ENCODE results near the gene C15orf39.

C15orf39 gene

GRCh38 chr15:75200391-75200764, 1.3 kb upstream of the C15orf39 start:
- no peak overlapping the region for H3K27ac Mint-ChIP-seq
- peak overlapping the region; percentile 87 for H3K4me3 Mint-ChIP-seq
- H3K27me3 Mint-ChIP-seq = no peaks in the 10 kb centered on the region
- peaks cover 6% of the 10 kb centered on the region for H3K36me3 Mint-ChIP-seq (ENCODE audit: low read depth)
- H3K9me3 Mint-ChIP-seq = no peaks in the 10 kb centered on the region
- H3K4me1 Mint-ChIP-seq (ENCODE audit: low read depth) = peaks cover 52% of the 10 kb centered on the region

- peak overlapping the region; percentile 87 for H3K4me3 Mint-ChIP-seq
- H3K4me1 Mint-ChIP-seq (ENCODE audit: low read depth) = peaks cover 53% of the 10 kb centered on the region
- H3K9me3 Mint-ChIP-seq = no peaks in the 10 kb centered on the region
- peak overlapping the region; percentile 82 for H3K27ac Mint-ChIP-seq
- peaks cover 6% of the 10 kb centered on the region for H3K36me3 Mint-ChIP-seq (ENCODE audit: low read depth)
- no peaks in the 10 kb centered on the region for H3K27me3 Mint-ChIP-seq
Observed at GRCh38 chr15:75200765-75201615, 692 bp upstream of the C15orf39 start.

- Mint-ChIP-seq H3K4me3 (peak overlapping the region; percentile 92), H3K27me3 (no peaks in the 10 kb centered on the region), H3K36me3 (ENCODE audit: low read depth) (peaks cover 11% of the 10 kb centered on the region), H3K4me1 (ENCODE audit: low read depth) (peaks cover 53% of the 10 kb centered on the region), H3K9me3 (no peaks in the 10 kb centered on the region), H3K27ac (peak overlapping the region; percentile 94)
Observed at GRCh38 chr15:75202251-75203016, 752 bp downstream of the C15orf39 start.

GRCh38 chr15:75203017-75203907, 1.6 kb downstream of the C15orf39 start:
- Mint-ChIP-seq H3K4me3 (peak overlapping the region; percentile 92), H3K4me1 (ENCODE audit: low read depth) (peaks cover 52% of the 10 kb centered on the region), H3K27ac (peak overlapping the region; percentile 94), H3K9me3 (no peaks in the 10 kb centered on the region), H3K27me3 (no peaks in the 10 kb centered on the region), H3K36me3 (ENCODE audit: low read depth) (peaks cover 13% of the 10 kb centered on the region)

- peak overlapping the region; percentile 94 for H3K27ac Mint-ChIP-seq
- no peaks in the 10 kb centered on the region for H3K27me3 Mint-ChIP-seq
Observed at GRCh38 chr15:75203908-75204263, 2.2 kb downstream of the C15orf39 start.

GRCh38 chr15:75204340-75205063, 2.8 kb downstream of the C15orf39 start:
- Mint-ChIP-seq H3K27me3 (no peaks in the 10 kb centered on the region), H3K4me1 (ENCODE audit: low read depth) (peaks cover 47% of the 10 kb centered on the region), H3K9me3 (no peaks in the 10 kb centered on the region), H3K27ac (peak overlapping the region; percentile 94), H3K4me3 (peak overlapping the region; percentile 92), H3K36me3 (ENCODE audit: low read depth) (peaks cover 21% of the 10 kb centered on the region)

More at GRCh38 chr15:75203908-75204263, 2.2 kb downstream of the C15orf39 start:
- Mint-ChIP-seq H3K4me3 (peak overlapping the region; percentile 92), H3K9me3 (no peaks in the 10 kb centered on the region), H3K36me3 (ENCODE audit: low read depth) (peaks cover 15% of the 10 kb centered on the region), H3K4me1 (ENCODE audit: low read depth) (peaks cover 47% of the 10 kb centered on the region)

- peaks cover 47% of the 10 kb centered on the region for H3K4me1 Mint-ChIP-seq (ENCODE audit: low read depth)
Observed at GRCh38 chr15:75205064-75205395, 3.3 kb downstream of the C15orf39 start.

GRCh38 chr15:75206006-75206405, 4.3 kb downstream of the C15orf39 start:
- H3K36me3 Mint-ChIP-seq (ENCODE audit: low read depth) = peaks cover 24% of the 10 kb centered on the region
- no peaks in the 10 kb centered on the region for H3K9me3 Mint-ChIP-seq
- H3K4me3 Mint-ChIP-seq = no peak overlapping the region
- peaks cover 38% of the 10 kb centered on the region for H3K4me1 Mint-ChIP-seq (ENCODE audit: low read depth)
- H3K27ac Mint-ChIP-seq = no peak overlapping the region
- H3K27me3 Mint-ChIP-seq = no peaks in the 10 kb centered on the region

More at GRCh38 chr15:75205064-75205395, 3.3 kb downstream of the C15orf39 start:
- Mint-ChIP-seq H3K27me3 (no peaks in the 10 kb centered on the region), H3K4me3 (peak overlapping the region; percentile 92), H3K9me3 (no peaks in the 10 kb centered on the region), H3K36me3 (ENCODE audit: low read depth) (peaks cover 24% of the 10 kb centered on the region), H3K27ac (peak overlapping the region; percentile 94)

GRCh38 chr15:75206803-75207617, 5.3 kb downstream of the C15orf39 start:
- Mint-ChIP-seq H3K27me3 (no peaks in the 10 kb centered on the region), H3K9me3 (no peaks in the 10 kb centered on the region), H3K4me3 (no peak overlapping the region), H3K4me1 (ENCODE audit: low read depth) (peaks cover 32% of the 10 kb centered on the region), H3K36me3 (ENCODE audit: low read depth) (peaks cover 28% of the 10 kb centered on the region), H3K27ac (no peak overlapping the region)

GRCh38 chr15:75207618-75208500, 6.2 kb downstream of the C15orf39 start:
- H3K4me1 Mint-ChIP-seq (ENCODE audit: low read depth) = peaks cover 32% of the 10 kb centered on the region
- no peak overlapping the region for H3K27ac Mint-ChIP-seq
- H3K27me3 Mint-ChIP-seq = no peaks in the 10 kb centered on the region
- no peak overlapping the region for H3K4me3 Mint-ChIP-seq
- H3K9me3 Mint-ChIP-seq = no peaks in the 10 kb centered on the region
- H3K36me3 Mint-ChIP-seq (ENCODE audit: low read depth) = peaks cover 28% of the 10 kb centered on the region

- H3K27me3 Mint-ChIP-seq = no peaks in the 10 kb centered on the region
- H3K9me3 Mint-ChIP-seq = no peaks in the 10 kb centered on the region
- H3K4me1 Mint-ChIP-seq (ENCODE audit: low read depth) = peaks cover 27% of the 10 kb centered on the region
- no peak overlapping the region for H3K27ac Mint-ChIP-seq
- H3K36me3 Mint-ChIP-seq (ENCODE audit: low read depth) = peaks cover 28% of the 10 kb centered on the region
- H3K4me3 Mint-ChIP-seq = no peak overlapping the region
Observed at GRCh38 chr15:75208501-75209288, 7.0 kb downstream of the C15orf39 start.

GRCh38 chr15:75209289-75209676, 7.6 kb downstream of the C15orf39 start:
- Mint-ChIP-seq H3K4me1 (ENCODE audit: low read depth) (peaks cover 21% of the 10 kb centered on the region), H3K36me3 (ENCODE audit: low read depth) (peaks cover 28% of the 10 kb centered on the region), H3K27ac (no peak overlapping the region), H3K27me3 (no peaks in the 10 kb centered on the region), H3K4me3 (no peak overlapping the region), H3K9me3 (no peaks in the 10 kb centered on the region)

Measured in stimulated activated naive CD8-positive, alpha-beta T cell treated with anti-CD3 and anti-CD28 coated beads, Interleukin-15, Interleukin-2, amounts not matched to agents 100 ng/mL and 50 ng/mL, for 24 hours (primary cell).